Endothelial cell of umbilical vein (primary cell): ENCODE results near the gene ALAD. TPM values are rescaled to one million over a fixed set of nuclear protein-coding genes. Genes with fewer than 3 reads are reported as not detected.
"Not testable (repeated sequence)": the region's sequence is repeated elsewhere in the genome, so short reads cannot be mapped to it uniquely, and the experiment has no call there.

Experiments used
- BruUV-seq: library from RNA; stranded (reverse); fragments of 400-500 nt; replicated peaks from 2 replicates; lab custom pipeline; 2021; lab: Mats Ljungman, UMichigan
- CTCF ChIA-PET: fragments of 300-600, 350-600 bp; sonication (Branson Sonifier 250); formaldehyde crosslinking; loops from one replicate; lab custom pipeline; 2021; ENCODE audit warnings: antibody characterized with exemption, inconsistent platforms; lab: Charles Lee
- POLR2A ChIA-PET: fragments of 300-600, 350-600 bp; sonication (Branson Sonifier 250); formaldehyde crosslinking; loops from one replicate; lab custom pipeline; 2021; ENCODE audit warnings: antibody characterized with exemption, inconsistent platforms; lab: Charles Lee
- DNase-seq: peaks from one replicate; pipeline ENCODE4 v3.0.0-alpha.2; 2011; ENCODE audit warnings: low read depth, low spot score
- FAIRE-seq: peaks from 2 replicates; lab custom pipeline; 2011; peaks lifted over from hg19 to GRCh38; lab: Jason Lieb, UNC
- H2AFZ ChIP-seq: 2 replicates; pipeline ENCODE4 v1.6.0; 2012; ENCODE audit warnings: low read depth, low read length, control low read depth, inconsistent platforms
- H3K27ac ChIP-seq: 2 replicates; pipeline ENCODE4 v1.5.1; 2011; ENCODE audit warnings: low read depth, mild to moderate bottlenecking, control low read depth, low read length, moderate library complexity; ENCODE audit not compliant: insufficient read depth
- H3K27me3 ChIP-seq, 2 experiments: 2 replicates each; pipeline versions ENCODE4 v1.6.0 to v1.6.1; 2011; ENCODE audit warnings: low read length in 2 of 2, mixed read lengths in 1 of 2; ENCODE audit not compliant: control insufficient read depth in 2 of 2, insufficient read depth in 2 of 2
- H3K36me3 ChIP-seq, 2 experiments: 2 replicates in 1 of 2; 3 replicates in 1 of 2; pipeline ENCODE4 v1.5.1; 2011; ENCODE audit warnings: low read length in 2 of 2, mild to moderate bottlenecking in 1 of 2, moderate library complexity in 1 of 2; ENCODE audit not compliant: control insufficient read depth in 2 of 2, insufficient read depth in 2 of 2; ENCODE audit errors: extremely low read depth in 1 of 2
- H3K4me1 ChIP-seq: 3 replicates; pipeline ENCODE4 v1.5.1; 2011; ENCODE audit warnings: mild to moderate bottlenecking, low read length; ENCODE audit not compliant: control insufficient read depth, insufficient read depth; ENCODE audit errors: extremely low read depth
- H3K4me2 ChIP-seq: 2 replicates; pipeline ENCODE4 v1.6.1; 2011; ENCODE audit warnings: low read length, control low read depth, mixed read lengths; ENCODE audit not compliant: insufficient read depth
- H3K4me3 ChIP-seq, 3 experiments: fragments of 200-600 bp in 1 of 3; sonication (generic), shearing (Covaris generic) in 1 of 3; replicated peaks in 1 of 3; 2 replicates each; pipeline ENCODE4 v1.5.1; 2011 to 2016; ENCODE audit warnings: control low read depth in 3 of 3, low read length in 3 of 3, mild to moderate bottlenecking in 2 of 3, inconsistent platforms in 1 of 3, low read depth in 1 of 3, moderate library complexity in 1 of 3; ENCODE audit not compliant: insufficient read depth in 1 of 3
- H3K79me2 ChIP-seq: 2 replicates; pipeline ENCODE4 v1.6.0; 2012; ENCODE audit warnings: low read length, inconsistent platforms; ENCODE audit not compliant: control insufficient read depth, insufficient read depth
- H3K9ac ChIP-seq: replicated peaks from 2 replicates; pipeline ENCODE3; 2011; ENCODE audit warnings: low read length, control low read depth; ENCODE audit not compliant: insufficient read depth; ENCODE audit errors: extremely low read depth
- H3K9me1 ChIP-seq: replicated peaks from 3 replicates; pipeline ENCODE4 v1.6.0; 2011; ENCODE audit warnings: mild to moderate bottlenecking, low read length; ENCODE audit not compliant: control insufficient read depth, insufficient read depth; ENCODE audit errors: extremely low read depth
- H3K9me3 ChIP-seq: replicated peaks from 2 replicates; pipeline ENCODE4 v1.5.1; 2012; ENCODE audit warnings: low read length, inconsistent platforms; ENCODE audit not compliant: control insufficient read depth, insufficient read depth
- H4K20me1 ChIP-seq: replicated peaks from 2 replicates; pipeline ENCODE3; 2011; ENCODE audit warnings: mild to moderate bottlenecking, low read length; ENCODE audit not compliant: control insufficient read depth, insufficient read depth; ENCODE audit errors: extremely low read depth
- EZH2 ChIP-seq: IDR thresholded peaks from 2 replicates; pipeline ENCODE4 v1.6.1; 2012; ENCODE audit warnings: borderline replicate concordance, low read depth, mild to moderate bottlenecking, moderate library complexity, low read length, inconsistent platforms; ENCODE audit not compliant: severe bottlenecking
- FOS ChIP-seq: IDR thresholded peaks from 2 replicates; pipeline ENCODE4 v1.6.1; 2011; ENCODE audit warnings: mild to moderate bottlenecking, low read length, moderate library complexity, borderline replicate concordance; ENCODE audit not compliant: insufficient read depth
- GATA2 ChIP-seq: IDR thresholded peaks from 2 replicates; pipeline ENCODE4 v1.7.0; 2011; ENCODE audit warnings: low read depth, mild to moderate bottlenecking, moderate library complexity, mixed read lengths, low read length; ENCODE audit not compliant: insufficient read length, insufficient read depth
- JUN ChIP-seq: IDR thresholded peaks from 2 replicates; pipeline ENCODE4 v1.6.1; 2011; ENCODE audit warnings: borderline replicate concordance, low read depth; ENCODE audit not compliant: insufficient read length, insufficient read depth
- MAX ChIP-seq: IDR thresholded peaks from 2 replicates; pipeline ENCODE4 v1.6.1; 2011; ENCODE audit not compliant: insufficient read depth, insufficient read length
- MYC ChIP-seq: IDR thresholded peaks from one replicate; pipeline ENCODE4 v1.6.1; 2011; ENCODE audit warnings: mild to moderate bottlenecking, low read depth, low read length
- POLR2A ChIP-seq: IDR thresholded peaks from 2 replicates; pipeline ENCODE4 v1.6.1; 2012; ENCODE audit warnings: low read depth, mild to moderate bottlenecking, control low read depth, low read length
- POLR2AphosphoS5 ChIP-seq: IDR thresholded peaks from 2 replicates; pipeline ENCODE4 v1.6.1; 2012; ENCODE audit warnings: low read depth, mild to moderate bottlenecking, control low read depth, low read length, moderate library complexity; ENCODE audit not compliant: insufficient read depth
- dilution Hi-C: fragments of 300-500 bp; cut with MboI; formaldehyde crosslinking; loops from one replicate; pipeline ENCODE4 v1.15.0; 2019; ENCODE audit warnings: low sequenced_read_pairs; ENCODE audit not compliant: extremely low pct_ligation_motif_present
- intact Hi-C: fragments of 100-400 bp; cut with micrococcal nuclease; formaldehyde crosslinking; loops from one replicate; pipeline ENCODE4 v1.10.0; 2022
- polyA plus RNA-seq, 4 experiments: library from polyadenylated mRNA; depleted of rRNA in 3 of 4; stranded (reverse) in 3 of 4; unstranded in 1 of 4; fragments of >200 nt; gene quantifications; 2 replicates each; pipeline versions ENCODE4 v1.2.1 to v1.2.3, GENCODE V29; 2011 to 2012; ENCODE audit warnings: missing spikeins in 1 of 4
- total RNA-seq: library from RNA; stranded (reverse); gene quantifications from 2 replicates; pipeline ENCODE4 v1.2.3, GENCODE V29; 2021
- TF ChIP-seq, protein P1 (sequence below), 2 donors: IDR thresholded peaks; 1 replicate in 1 of 2; 2 replicates in 1 of 2; pipeline ENCODE4 v1.5.1; 2011; ENCODE audit warnings: low read length in 2 of 2, mild to moderate bottlenecking in 2 of 2, moderate library complexity in 2 of 2, control low read depth in 1 of 2, inconsistent platforms in 1 of 2, low read depth in 1 of 2; ENCODE audit not compliant: insufficient read depth in 1 of 2; ENCODE audit errors: extremely low read depth in 1 of 2

ALAD gene
- total and polyA plus RNA-seq, 2 donors (not counting 3 experiments of a cell fraction or from before 2014, with no cell fraction given), result 12.8 to 29.5 TPM

- H2AFZ ChIP-seq, result no peak overlapping the region
- DNase-seq (no peak), FAIRE-seq (no peak)
- TF ChIP-seq JUN (no peak), GATA2 (no peak), MYC (no peak), POLR2AphosphoS5 (no peak), EZH2 (no peak), POLR2A (no peak), FOS (no peak), MAX (no peak)
- TF ChIP-seq, protein P1, sequence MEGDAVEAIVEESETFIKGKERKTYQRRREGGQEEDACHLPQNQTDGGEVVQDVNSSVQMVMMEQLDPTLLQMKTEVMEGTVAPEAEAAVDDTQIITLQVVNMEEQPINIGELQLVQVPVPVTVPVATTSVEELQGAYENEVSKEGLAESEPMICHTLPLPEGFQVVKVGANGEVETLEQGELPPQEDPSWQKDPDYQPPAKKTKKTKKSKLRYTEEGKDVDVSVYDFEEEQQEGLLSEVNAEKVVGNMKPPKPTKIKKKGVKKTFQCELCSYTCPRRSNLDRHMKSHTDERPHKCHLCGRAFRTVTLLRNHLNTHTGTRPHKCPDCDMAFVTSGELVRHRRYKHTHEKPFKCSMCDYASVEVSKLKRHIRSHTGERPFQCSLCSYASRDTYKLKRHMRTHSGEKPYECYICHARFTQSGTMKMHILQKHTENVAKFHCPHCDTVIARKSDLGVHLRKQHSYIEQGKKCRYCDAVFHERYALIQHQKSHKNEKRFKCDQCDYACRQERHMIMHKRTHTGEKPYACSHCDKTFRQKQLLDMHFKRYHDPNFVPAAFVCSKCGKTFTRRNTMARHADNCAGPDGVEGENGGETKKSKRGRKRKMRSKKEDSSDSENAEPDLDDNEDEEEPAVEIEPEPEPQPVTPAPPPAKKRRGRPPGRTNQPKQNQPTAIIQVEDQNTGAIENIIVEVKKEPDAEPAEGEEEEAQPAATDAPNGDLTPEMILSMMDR (IDR thresholded peaks at IDR 0.05; ENCODE audit: extremely low read depth in 1 of 2, insufficient read depth in 1 of 2, low read depth in 1 of 2, low read length in 2 of 2), result no peak
- no peaks in the 10 kb centered on the region for H3K9me3 ChIP-seq
- no TSS peak for BruUV-seq
- no peaks in the 10 kb centered on the region for H4K20me1 ChIP-seq
- H3K9ac ChIP-seq, result no peak overlapping the region
- H3K79me2 ChIP-seq, result no peaks in the 10 kb centered on the region
- intact Hi-C loops, result no loop called here
- no peak overlapping the region for H3K27ac ChIP-seq
- no peaks in the 10 kb centered on the region for H3K9me1 ChIP-seq
- ChIA-PET CTCF (no interaction called here), POLR2A (no interaction called here)
- dilution Hi-C loops, result no loop called here
- no peaks in the 10 kb centered on the region for H3K4me1 ChIP-seq
- H3K36me3 ChIP-seq, result no peaks in the 10 kb centered on the region
- no peak overlapping the region for H3K4me2 ChIP-seq
- H3K27me3 ChIP-seq, result no peaks in the 10 kb centered on the region
- no peak overlapping the region for H3K4me3 ChIP-seq
These were observed 19.1 kb downstream of the ALAD start for GRCh38 chr9:113381909-113382411.

- dilution Hi-C loops, POLR2A ChIA-PET, CTCF ChIA-PET: not testable (repeated sequence)
These were observed 19.6 kb downstream of the ALAD start for GRCh38 chr9:113381441-113381840.

More at GRCh38 chr9:113381441-113381840, 19.6 kb downstream of the ALAD start:
- H3K36me3 ChIP-seq, BruUV-seq, H3K4me3 ChIP-seq, H4K20me1 ChIP-seq, H3K9ac ChIP-seq, H2AFZ ChIP-seq, H3K9me1 ChIP-seq, H3K4me2 ChIP-seq, DNase-seq, intact Hi-C loops, H3K27me3 ChIP-seq, H3K9me3 ChIP-seq, FAIRE-seq, H3K79me2 ChIP-seq, H3K4me1 ChIP-seq, H3K27ac ChIP-seq: not testable (repeated sequence)
